MM.1S (cell line): ENCODE data around the gene SKAP2.

Source experiments
- DNase-seq: peaks from one replicate; pipeline ENCODE4 v3.0.0-alpha.2; 2015
- H2AFZ ChIP-seq: fragments of 300-600 bp; sonication (generic); 2 replicates; pipeline ENCODE4 v1.6.0; 2016; ENCODE audit warnings: antibody characterized with exemption, low read length
- H3F3A ChIP-seq: fragments of 300-600 bp; sonication (generic); 2 replicates; pipeline ENCODE4 v1.6.1; 2016; ENCODE audit warnings: mild to moderate bottlenecking, antibody characterized with exemption, low read length, moderate library complexity, mixed read lengths; ENCODE audit not compliant: insufficient read depth
- H3K27ac ChIP-seq: fragments of 300-600 bp; sonication (generic); 2 replicates; pipeline ENCODE4 v1.5.1; 2016; ENCODE audit warnings: mild to moderate bottlenecking, low read length
- H3K27me3 ChIP-seq: fragments of 300-600 bp; sonication (generic); replicated peaks from 2 replicates; pipeline ENCODE4 v1.6.0; 2016; ENCODE audit warnings: low read length; ENCODE audit not compliant: insufficient read depth
- H3K36me3 ChIP-seq: fragments of 300-600 bp; sonication (generic); replicated peaks from 2 replicates; pipeline ENCODE4 v1.6.1; 2016; ENCODE audit warnings: mild to moderate bottlenecking, low read length, mixed read lengths; ENCODE audit not compliant: insufficient read depth
- H3K4me1 ChIP-seq: fragments of 300-600 bp; sonication (generic); 2 replicates; pipeline ENCODE4 v1.6.1; 2016; ENCODE audit warnings: low read length, mixed read lengths
- H3K4me2 ChIP-seq: fragments of 300-600 bp; sonication (generic); 2 replicates; pipeline ENCODE4 v1.6.0; 2016; ENCODE audit warnings: low read depth, low read length
- H3K4me3 ChIP-seq: fragments of 300-600 bp; sonication (generic); 2 replicates; pipeline ENCODE4 v1.5.1; 2016; ENCODE audit warnings: low read length, mixed read lengths
- H3K79me2 ChIP-seq: fragments of 300-600 bp; sonication (generic); 2 replicates; pipeline ENCODE4 v1.6.1; 2016; ENCODE audit warnings: mixed run types, low read length, mixed read lengths
- H3K9ac ChIP-seq: fragments of 300-600 bp; sonication (generic); 2 replicates; pipeline ENCODE4 v1.6.1; 2016; ENCODE audit warnings: low read length, mixed read lengths
- H3K9me2 ChIP-seq: fragments of 300-600 bp; sonication (generic); replicated peaks from 2 replicates; pipeline ENCODE4 v1.6.1; 2016; ENCODE audit warnings: mild to moderate bottlenecking, low read length, mixed read lengths; ENCODE audit not compliant: insufficient read depth
- H3K9me3 ChIP-seq: fragments of 300-600 bp; sonication (generic); replicated peaks from 2 replicates; pipeline ENCODE4 v1.6.1; 2016; ENCODE audit warnings: mild to moderate bottlenecking, low read length, mixed read lengths; ENCODE audit not compliant: insufficient read depth
- H4K20me1 ChIP-seq: fragments of 300-600 bp; sonication (generic); 2 replicates; pipeline ENCODE4 v1.6.1; 2016; ENCODE audit warnings: mild to moderate bottlenecking, low read length, moderate library complexity, mixed read lengths; ENCODE audit not compliant: insufficient read depth
- EZH2 ChIP-seq: fragments of 300-600 bp; sonication (generic); optimal IDR thresholded peaks from 2 replicates; pipeline ENCODE3; 2017; ENCODE audit warnings: low read depth, mild to moderate bottlenecking, antibody characterized with exemption, low read length, mixed read lengths
- EZH2phosphoT487 ChIP-seq: fragments of 300-600 bp; sonication (generic); IDR thresholded peaks from 2 replicates; pipeline ENCODE4 v1.6.1; 2018; ENCODE audit warnings: antibody characterized with exemption, low read length
- TF ChIP-seq, protein P1 (sequence below): fragments of 300-600 bp; sonication (generic); IDR thresholded peaks from 2 replicates; pipeline ENCODE4 v1.5.1; 2016; ENCODE audit warnings: antibody characterized with exemption, low read length, mixed read lengths

SKAP2 gene

DNA sequence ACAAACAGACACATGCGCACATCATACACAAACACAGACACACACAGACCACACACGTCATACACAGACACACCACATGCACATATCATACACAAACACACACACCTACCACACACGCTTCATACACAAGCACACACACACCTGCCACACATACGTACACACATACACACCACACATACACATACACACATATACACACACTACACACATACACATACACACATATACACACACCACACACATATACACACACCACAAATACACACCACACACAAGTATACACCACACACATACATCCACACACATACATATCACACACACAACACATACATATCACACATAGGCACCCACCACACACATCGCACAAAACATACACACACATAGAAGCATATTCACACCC is 224.7 kb downstream of the SKAP2 start:
- H3K4me3 ChIP-seq, result no peak overlapping the region
- no peaks in the 10 kb centered on the region for H4K20me1 ChIP-seq
- no peak overlapping the region for H3K27ac ChIP-seq
- H3K79me2 ChIP-seq, result no peaks in the 10 kb centered on the region
- no peak for DNase-seq
- H2AFZ ChIP-seq, result no peak overlapping the region
- H3K36me3 ChIP-seq, result no peaks in the 10 kb centered on the region
- H3K9ac ChIP-seq, result no peak overlapping the region
- H3K9me2 ChIP-seq, result no peaks in the 10 kb centered on the region
- TF ChIP-seq EZH2phosphoT487, result no peak
- no peak for TF ChIP-seq EZH2
- TF ChIP-seq, protein P1, sequence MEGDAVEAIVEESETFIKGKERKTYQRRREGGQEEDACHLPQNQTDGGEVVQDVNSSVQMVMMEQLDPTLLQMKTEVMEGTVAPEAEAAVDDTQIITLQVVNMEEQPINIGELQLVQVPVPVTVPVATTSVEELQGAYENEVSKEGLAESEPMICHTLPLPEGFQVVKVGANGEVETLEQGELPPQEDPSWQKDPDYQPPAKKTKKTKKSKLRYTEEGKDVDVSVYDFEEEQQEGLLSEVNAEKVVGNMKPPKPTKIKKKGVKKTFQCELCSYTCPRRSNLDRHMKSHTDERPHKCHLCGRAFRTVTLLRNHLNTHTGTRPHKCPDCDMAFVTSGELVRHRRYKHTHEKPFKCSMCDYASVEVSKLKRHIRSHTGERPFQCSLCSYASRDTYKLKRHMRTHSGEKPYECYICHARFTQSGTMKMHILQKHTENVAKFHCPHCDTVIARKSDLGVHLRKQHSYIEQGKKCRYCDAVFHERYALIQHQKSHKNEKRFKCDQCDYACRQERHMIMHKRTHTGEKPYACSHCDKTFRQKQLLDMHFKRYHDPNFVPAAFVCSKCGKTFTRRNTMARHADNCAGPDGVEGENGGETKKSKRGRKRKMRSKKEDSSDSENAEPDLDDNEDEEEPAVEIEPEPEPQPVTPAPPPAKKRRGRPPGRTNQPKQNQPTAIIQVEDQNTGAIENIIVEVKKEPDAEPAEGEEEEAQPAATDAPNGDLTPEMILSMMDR, result no peak
- H3K4me2 ChIP-seq, result no peak overlapping the region
- no peaks in the 10 kb centered on the region for H3K27me3 ChIP-seq
- H3K9me3 ChIP-seq, result no peaks in the 10 kb centered on the region
- H3F3A ChIP-seq, result no peaks in the 10 kb centered on the region
- no peaks in the 10 kb centered on the region for H3K4me1 ChIP-seq

DNA sequence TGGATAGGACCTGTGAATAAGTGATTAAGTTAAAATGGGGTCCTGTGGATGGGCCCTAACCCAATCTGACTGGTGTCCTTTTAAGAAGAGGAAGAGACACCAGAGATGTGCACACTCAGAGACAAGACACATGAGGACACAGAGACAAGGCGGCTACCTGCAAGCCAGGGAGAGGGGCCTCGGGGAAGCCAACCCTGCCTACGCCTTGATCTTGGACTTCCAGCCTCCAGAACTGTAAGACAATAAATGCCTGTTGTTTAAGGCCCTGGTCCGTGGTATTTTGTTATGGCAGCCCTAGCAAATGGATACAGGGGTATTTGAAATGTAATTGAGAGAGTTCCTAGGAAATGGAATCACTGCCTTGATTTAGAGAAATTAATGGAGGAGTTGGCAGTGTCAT is 225.3 kb downstream of the SKAP2 start:
- Histone ChIP-seq H3K4me2 (no peak overlapping the region), H3K79me2 (no peaks in the 10 kb centered on the region), H3K9ac (no peak overlapping the region), H3K36me3 (no peaks in the 10 kb centered on the region), H3K9me3 (no peaks in the 10 kb centered on the region), H3K4me3 (no peak overlapping the region), H4K20me1 (no peaks in the 10 kb centered on the region), H3K9me2 (no peaks in the 10 kb centered on the region), H2AFZ (no peak overlapping the region), H3K27ac (no peak overlapping the region), H3K4me1 (no peaks in the 10 kb centered on the region), H3K27me3 (no peaks in the 10 kb centered on the region), H3F3A (no peaks in the 10 kb centered on the region)
- TF ChIP-seq EZH2phosphoT487, result no peak
- TF ChIP-seq, protein P1, result no peak
- TF ChIP-seq EZH2, result no peak
- no peak for DNase-seq

DNA sequence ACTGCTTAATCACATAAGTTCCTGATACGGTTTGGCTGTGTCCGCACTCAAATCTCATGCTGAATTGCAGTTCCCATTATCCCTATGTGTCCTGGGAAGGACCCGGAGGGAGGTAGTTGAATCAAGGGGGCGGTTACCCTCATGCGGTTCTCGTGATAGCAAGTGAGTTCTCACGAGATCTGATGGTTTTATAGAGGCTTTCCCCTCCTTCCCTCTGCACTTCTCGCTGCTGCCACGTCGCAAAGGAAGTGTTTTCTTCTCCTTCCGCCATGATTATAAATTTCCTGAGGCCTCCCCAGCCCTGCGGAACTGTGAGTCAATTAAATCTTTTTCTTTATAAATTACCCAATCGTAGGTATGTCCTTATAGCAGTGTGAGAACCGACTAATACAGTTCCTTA is 226.2 kb downstream of the SKAP2 start:
- Histone ChIP-seq H3K9me3 (no peaks in the 10 kb centered on the region), H3F3A (no peaks in the 10 kb centered on the region), H3K9ac (no peak overlapping the region), H2AFZ (no peak overlapping the region), H3K4me1 (no peaks in the 10 kb centered on the region), H3K27me3 (no peaks in the 10 kb centered on the region), H3K36me3 (no peaks in the 10 kb centered on the region), H4K20me1 (no peaks in the 10 kb centered on the region), H3K4me3 (no peak overlapping the region), H3K4me2 (no peak overlapping the region), H3K9me2 (no peaks in the 10 kb centered on the region), H3K79me2 (no peaks in the 10 kb centered on the region), H3K27ac (no peak overlapping the region)
- no peak for DNase-seq
- TF ChIP-seq EZH2 (no peak), EZH2phosphoT487 (no peak)
- TF ChIP-seq, protein P1, result no peak
